GF-D8 (cell line): ENCODE data around the gene ETV3L.

ENCODE experiments used
- DNase-seq: peaks from one replicate; lab custom pipeline; 2025; lab: John Stamatoyannopoulos, UW

Gene ETV3L

DNA sequence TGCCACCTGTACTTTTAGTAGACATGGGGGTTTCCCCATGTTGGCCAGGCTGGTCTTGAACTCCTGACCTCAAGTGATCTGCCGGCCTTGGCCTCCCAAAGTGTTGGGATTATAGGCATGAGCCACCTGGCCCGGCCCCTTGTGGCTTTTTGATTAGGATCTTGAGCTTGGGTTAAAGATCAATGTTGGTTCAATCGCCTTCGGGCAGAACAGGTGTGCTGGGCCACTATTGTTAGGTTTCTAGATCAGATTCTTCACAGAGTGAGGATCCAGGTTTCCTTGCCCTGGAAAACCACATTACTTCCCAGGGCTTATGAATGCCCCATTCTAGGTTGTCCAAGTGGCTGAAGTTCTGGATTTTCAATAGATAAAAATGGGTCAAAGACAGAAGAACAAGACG is 32.5 kb upstream of the ETV3L start:
- DNase-seq = no peak

- no peak for DNase-seq
These were observed 31.7 kb upstream of the ETV3L start for GRCh38 chr1:157131281-157131680.

DNA sequence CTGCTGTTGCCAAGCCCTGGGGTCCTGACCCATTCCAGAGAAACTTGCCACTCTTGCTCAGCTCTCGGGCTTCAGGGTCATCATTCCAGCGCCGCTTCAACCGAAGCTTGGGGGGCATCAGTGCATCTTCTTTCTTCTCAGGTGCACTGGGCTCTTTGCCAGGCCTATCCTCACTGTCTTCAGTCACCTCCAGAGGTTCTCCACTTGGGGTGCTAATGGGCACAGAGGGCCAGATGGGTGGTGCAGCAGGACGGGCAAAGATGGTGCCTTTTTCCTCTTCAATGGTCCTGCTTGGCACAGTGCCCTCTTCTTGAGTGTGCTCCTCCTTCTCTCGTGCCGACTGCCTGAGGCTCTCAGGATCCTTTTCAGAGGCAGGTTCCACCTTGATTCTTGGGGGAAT is 25.2 kb upstream of the ETV3L start:
- DNase-seq = no peak

- DNase-seq = no peak
These were observed 19.8 kb upstream of the ETV3L start for GRCh38 chr1:157119448-157119847.

- no peak for DNase-seq
These were observed 19.4 kb upstream of the ETV3L start for GRCh38 chr1:157119008-157119407.

- no peak for DNase-seq
These were observed 18.0 kb upstream of the ETV3L start for GRCh38 chr1:157117527-157118057.

- no peak for DNase-seq
These were observed 17.1 kb upstream of the ETV3L start for GRCh38 chr1:157116737-157117103.

DNA sequence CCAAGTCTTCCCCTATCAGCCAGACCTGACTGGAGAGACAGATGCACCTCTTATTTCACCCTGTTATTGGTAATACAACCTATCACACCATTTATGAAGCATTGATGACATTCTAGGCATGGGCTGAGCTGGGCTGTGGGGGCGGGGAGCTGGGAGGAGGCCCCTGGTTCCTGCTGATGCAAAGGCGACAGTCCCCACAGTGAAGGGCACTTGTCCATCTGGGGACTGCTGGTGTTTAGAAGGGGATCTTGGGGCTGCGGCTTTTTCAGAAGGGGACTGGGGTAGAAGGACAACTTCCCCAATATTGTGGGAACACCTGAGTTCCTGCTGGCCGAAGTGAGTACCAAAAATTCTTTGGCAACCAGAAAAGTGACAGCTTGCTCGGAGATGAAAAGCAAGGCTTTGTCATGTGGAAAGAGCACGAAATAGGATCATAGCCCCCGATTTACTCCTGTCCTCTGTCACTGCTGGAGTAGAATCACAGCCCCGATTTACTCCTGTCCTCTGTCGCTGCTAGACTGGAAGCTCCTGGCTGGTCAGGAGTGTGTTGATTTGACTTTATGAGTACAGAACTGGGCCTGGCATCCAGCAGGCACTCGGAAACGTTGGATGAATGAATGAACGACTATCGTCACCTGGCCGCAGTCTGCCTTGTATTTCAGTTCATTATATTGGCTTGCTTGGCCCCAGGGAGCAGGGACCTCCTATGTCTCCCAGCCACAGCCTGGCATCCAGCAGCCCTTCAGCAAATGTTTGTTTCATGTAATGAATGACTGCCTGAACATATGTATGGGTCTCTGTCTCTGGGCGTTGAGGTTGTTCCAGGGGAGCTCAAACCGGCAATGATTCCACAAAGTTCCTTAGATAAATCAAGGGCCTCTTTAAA is 16.5 kb upstream of the ETV3L start:
- DNase-seq = no peak

GRCh38 chr1:157115429-157115838 is 15.8 kb upstream of the ETV3L start:
- no peak for DNase-seq

GRCh38 chr1:157114183-157115121 is 14.8 kb upstream of the ETV3L start:
- no peak for DNase-seq

DNA sequence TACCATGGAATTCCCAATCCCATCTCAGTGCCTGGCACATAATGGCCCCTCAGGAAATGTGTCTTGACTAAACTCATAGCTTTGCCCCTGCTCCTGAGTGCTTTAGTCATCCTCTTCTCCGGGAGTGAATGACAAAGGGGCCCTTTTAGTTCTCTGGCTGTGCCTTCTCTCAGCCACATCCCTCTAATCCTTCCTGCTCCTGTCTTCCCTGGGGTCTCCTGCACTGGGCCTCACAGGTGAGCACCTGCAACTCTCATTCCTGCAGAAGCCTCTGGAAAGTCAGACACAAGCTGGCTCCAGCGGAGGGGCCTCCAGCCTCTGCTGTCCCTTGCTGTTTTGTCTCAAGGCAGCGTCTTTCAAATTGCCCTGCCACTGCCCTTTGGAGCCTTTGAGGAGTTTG is 14.0 kb upstream of the ETV3L start:
- no peak for DNase-seq

- no peak for DNase-seq
These were observed 13.5 kb upstream of the ETV3L start for GRCh38 chr1:157113106-157113505.

GRCh38 chr1:157112186-157112867 is 12.7 kb upstream of the ETV3L start:
- DNase-seq = no peak

DNA sequence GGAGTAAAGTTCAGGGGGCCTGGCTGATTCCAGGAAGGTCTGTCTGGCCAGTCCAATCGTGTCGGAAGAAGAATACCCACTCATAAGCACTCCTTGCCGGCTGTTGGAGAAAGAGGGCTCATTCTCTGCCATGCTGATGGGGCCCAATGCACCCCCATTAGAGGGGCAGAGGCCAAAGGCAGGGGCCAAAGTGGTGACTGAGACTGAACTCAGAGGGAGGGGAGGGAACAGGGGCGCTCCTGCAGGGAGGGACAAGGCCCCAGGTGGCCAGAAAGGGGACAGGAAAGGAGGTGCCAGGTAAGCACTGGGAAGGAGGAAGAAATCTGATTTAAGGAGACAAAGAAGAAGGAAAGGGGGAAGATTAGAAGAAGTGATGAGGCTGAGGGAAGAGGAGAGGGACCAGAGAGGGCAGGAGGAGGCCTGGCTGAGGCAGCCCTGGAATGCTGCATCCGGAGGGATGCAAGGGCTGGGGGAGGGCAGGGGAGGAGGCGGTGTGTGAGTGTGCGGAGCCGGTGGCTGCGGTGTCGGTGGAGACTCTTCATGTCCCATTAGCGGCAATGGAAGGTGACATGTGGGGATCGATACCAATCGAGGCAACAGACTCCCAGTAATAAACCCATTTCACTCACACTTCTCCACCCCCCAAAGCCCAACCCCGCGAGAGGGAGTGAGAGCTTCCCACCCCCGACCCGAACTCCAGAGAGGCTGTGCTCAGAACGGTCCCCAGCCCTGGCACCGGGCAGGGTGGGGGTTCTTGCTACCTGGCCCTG is 12.0 kb upstream of the ETV3L start:
- DNase-seq = no peak

DNA sequence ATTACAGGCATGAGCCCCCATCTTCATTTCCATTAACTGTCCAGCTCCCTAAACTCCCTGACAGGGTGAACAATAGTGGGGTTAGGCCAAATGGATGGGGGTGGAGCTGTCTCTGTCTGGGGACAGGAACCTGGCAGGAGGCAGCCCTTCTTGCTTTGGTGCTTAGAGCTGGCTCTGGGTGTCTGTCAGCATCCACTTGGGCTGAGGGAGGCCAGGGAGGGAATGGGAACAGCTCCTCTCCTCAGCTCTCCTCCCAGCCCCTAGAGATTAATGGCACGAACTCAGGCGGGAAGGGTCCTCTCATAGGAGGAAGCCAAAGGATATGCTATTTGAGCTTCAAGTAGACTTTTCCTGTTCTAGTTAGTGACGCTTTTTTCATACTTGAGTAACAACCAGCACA is 11.1 kb upstream of the ETV3L start:
- DNase-seq = no peak

DNA sequence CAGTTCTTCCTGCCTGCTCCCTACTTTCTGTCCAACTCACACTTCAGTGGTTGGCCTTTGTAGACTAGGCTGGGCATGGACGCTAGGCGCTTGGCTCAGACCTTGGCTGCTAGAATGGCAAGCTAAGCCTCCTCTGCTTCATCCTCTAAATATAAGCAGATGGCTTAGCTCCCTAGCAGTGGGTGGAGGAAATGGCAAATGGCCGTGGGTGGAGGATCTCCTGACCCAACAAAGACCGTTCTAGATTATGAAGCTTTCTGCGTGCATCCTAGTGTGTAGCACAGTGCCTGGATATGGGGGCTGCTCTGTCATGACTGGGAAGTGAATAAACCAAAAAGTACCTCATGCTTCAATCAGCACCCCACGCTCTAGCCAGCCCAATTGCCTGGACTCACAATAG is 10.4 kb upstream of the ETV3L start:
- no peak for DNase-seq

- no peak for DNase-seq
These were observed 8.8 kb upstream of the ETV3L start for GRCh38 chr1:157108448-157108847.

DNA sequence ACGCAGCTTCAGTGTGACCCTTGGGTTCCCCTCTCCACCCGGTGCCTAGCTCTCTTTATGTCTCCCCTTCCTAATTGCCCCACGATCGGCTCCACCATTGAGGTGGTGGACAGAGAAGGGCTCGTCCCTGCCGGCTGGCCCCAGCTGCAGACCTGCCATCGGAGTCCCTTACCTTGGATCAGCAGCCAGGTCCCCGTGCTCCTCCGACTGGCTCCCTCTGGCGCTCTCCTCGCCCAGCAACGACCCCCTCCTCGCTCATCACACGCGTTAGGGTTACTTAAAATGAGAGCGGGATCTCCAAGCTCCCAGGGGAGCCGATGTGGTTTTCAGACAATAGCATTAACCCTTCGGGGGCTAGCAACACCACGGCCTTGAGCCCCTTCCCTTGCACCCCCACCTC is 8.1 kb upstream of the ETV3L start:
- DNase-seq = no peak

DNA sequence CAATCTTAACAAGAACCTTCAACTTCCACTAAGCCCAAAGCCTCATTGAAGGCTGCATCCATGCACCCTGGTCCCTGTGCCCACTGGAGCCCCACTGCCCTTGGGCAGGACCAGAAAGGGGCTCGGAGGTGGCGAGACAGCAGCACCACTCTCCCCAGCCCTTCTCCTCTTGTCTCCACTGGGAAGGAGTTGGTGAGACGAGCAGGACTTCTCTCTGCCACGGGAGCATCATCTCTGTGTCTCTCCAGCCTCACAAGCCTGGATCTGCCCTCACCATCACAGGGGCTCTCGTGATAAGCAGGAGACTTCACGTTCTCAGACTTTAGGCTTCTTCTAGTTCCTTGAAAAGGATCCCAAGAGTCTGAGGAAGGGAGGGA is 7.2 kb upstream of the ETV3L start:
- DNase-seq = no peak

- DNase-seq = no peak
These were observed 6.6 kb upstream of the ETV3L start for GRCh38 chr1:157105988-157106812.
